M059J (cell line): ENCODE measurements around the gene PITHD1. TPM values are rescaled to one million over a fixed set of nuclear protein-coding genes. Genes with fewer than 3 reads are reported as not detected.
"Not testable (repeated sequence)": the region's sequence is repeated elsewhere in the genome, so short reads cannot be mapped to it uniquely, and the experiment has no call there.

Experiments
- DNase-seq: peaks from one replicate; pipeline ENCODE4 v3.0.0-alpha.2; 2012; ENCODE audit warnings: low read depth
- total RNA-seq: library from RNA; depleted of rRNA; stranded (reverse); fragments of >200 nt; shearing (Covaris generic); gene quantifications from 2 replicates; pipeline ENCODE4 v1.2.3, GENCODE V29; 2014; rRNA removed

The PITHD1 gene
- total RNA-seq, 1 experiment from 2014 or later, result 81.8 TPM

GRCh38 chr1:23825762-23826522 lies 47.7 kb downstream of the PITHD1 start:
- peak; percentile 17 for DNase-seq

GRCh38 chr1:23826590-23826989 lies 48.4 kb downstream of the PITHD1 start:
- DNase-seq, result not testable (repeated sequence)

- DNase-seq, result no peak
Measured at GRCh38 chr1:23827717-23828116, 49.5 kb downstream of the PITHD1 start.

- not testable (repeated sequence) for DNase-seq
Measured at GRCh38 chr1:23834156-23834555, 55.9 kb downstream of the PITHD1 start.

GRCh38 chr1:23836037-23836436 lies 57.8 kb downstream of the PITHD1 start:
- DNase-seq, result no peak

Other genes with a start within 250 kb of the PITHD1 start
- gene E2F2, start 247.2 kb upstream of the PITHD1 start, total RNA-seq, result 2.8 and 3.6 TPM in 2 replicates
- 909 and 1,078 TPM in 2 replicates for gene ID3, start 218.9 kb upstream of the PITHD1 start, total RNA-seq
- gene RPL11, start 86.6 kb upstream of the PITHD1 start, total RNA-seq, result 897 and 1,213 TPM in 2 replicates
- 57.6 and 74.5 TPM in 2 replicates for gene ELOA, start 34.9 kb upstream of the PITHD1 start, total RNA-seq
- gene LYPLA2, start 12.7 kb downstream of the PITHD1 start, total RNA-seq, result 52.5 and 71.7 TPM in 2 replicates
- gene GALE, start 22.3 kb downstream of the PITHD1 start, total RNA-seq, result 64.3 and 80.7 TPM in 2 replicates
- gene HMGCL, start 47.0 kb downstream of the PITHD1 start, total RNA-seq, result 41.8 and 43.2 TPM in 2 replicates
- gene FUCA1, start 89.9 kb downstream of the PITHD1 start, total RNA-seq, result 65.9 and 67.4 TPM in 2 replicates
- gene CNR2, start 134.9 kb downstream of the PITHD1 start, total RNA-seq, result not detected in 2 replicates
- gene PNRC2, start 181.4 kb downstream of the PITHD1 start, total RNA-seq, result 89.5 and 148 TPM in 2 replicates
- gene SRSF10, start 201.9 kb downstream of the PITHD1 start, total RNA-seq, result 74.6 and 108 TPM in 2 replicates